Psoas muscle (tissue), 8 donors: Measurements from ENCODE around the gene MED12. TPM values are rescaled to one million over a fixed set of nuclear protein-coding genes. Genes with fewer than 3 reads are reported as not detected.

Source experiments
- ATAC-seq, 4 donors: fragments of 200-7000 bp; cut with Tn5 transposase; one replicate each; pipeline ENCODE4 v1.9.1; 2020; ENCODE audit warnings: moderate library complexity in 3 of 4, mild to moderate bottlenecking in 2 of 4
- DNase-seq, 2 donors: peaks; one replicate each; pipeline ENCODE4 v3.0.0-alpha.2; 2020
- H3K27ac ChIP-seq: fragments of 200-600 bp; one replicate; pipeline ENCODE4 v1.8.0; 2022
- H3K27me3 ChIP-seq, 3 donors: fragments of 200-600 bp in 1 of 3; one replicate each; pipeline versions ENCODE4 v1.6.1 to v1.8.0; 2013 to 2022; ENCODE audit warnings: low read length in 2 of 3, mild to moderate bottlenecking in 2 of 3, moderate library complexity in 1 of 3; ENCODE audit not compliant: insufficient read depth in 3 of 3
- H3K36me3 ChIP-seq, 2 donors: fragments of 200-600 bp in 1 of 2; one replicate each; pipeline versions ENCODE4 v1.6.1 to v1.8.0; 2013 to 2022; ENCODE audit warnings: low read depth in 1 of 2, mild to moderate bottlenecking in 1 of 2, moderate library complexity in 1 of 2; ENCODE audit not compliant: insufficient read depth in 1 of 2
- H3K4me1 ChIP-seq: fragments of 200-600 bp; one replicate; pipeline ENCODE4 v1.8.0; 2022
- H3K4me3 ChIP-seq: fragments of 200-600 bp; one replicate; pipeline ENCODE4 v1.8.0; 2022; ENCODE audit warnings: mild to moderate bottlenecking
- H3K9me3 ChIP-seq: fragments of 200-600 bp; one replicate; pipeline ENCODE4 v1.8.0; 2022
- WGBS, 3 donors: extraction: QIAGEN DNeasy Blood & Tissue Kit; methylation state at CpG; one replicate each; pipeline versions ENCODE4 v1.1.6 to v1.1.7; 2013; 5-methylcytosine and 5-hydroxymethylcytosine counted together
- intact Hi-C, 2 donors: fragments of 100-400 bp; cut with DNase I; formaldehyde crosslinking; loops; one replicate each; pipeline versions ENCODE4 v1.11.0 to v1.14.2; 2022
- polyA plus RNA-seq, 3 donors: library from polyadenylated mRNA; stranded (reverse); fragments of 200-250 nt; gene quantifications; one replicate each; pipeline ENCODE4 v1.2.3, GENCODE V29; 2013
- total RNA-seq, 4 donors: library from RNA; stranded (reverse); fragmentation: NEBNext Ultra II Directional in 2 of 4; extraction: Animal tissue kit (Norgen Biotek cat#: 25700) in 2 of 4; gene quantifications; one replicate each; pipeline versions ENCODE4 v1.2.1 to v1.2.4, GENCODE V29; 2021 to 2023
- TF ChIP-seq, protein P1 (sequence below): fragments of 200-600 bp; IDR thresholded peaks from one replicate; pipeline ENCODE4 v1.8.0; 2022; ENCODE audit warnings: antibody characterized with exemption
- donor health status: healthy with polysubstance abuse.
- donor health status: DM: no; HTN: no; CAD: no; lungs with moderate emphysema.
- donor health status: Bipolar disorder and iron deficiency.
- donor health status: healthy.
- donor health status: DM: yes; HTN: yes; CAD: no.
- donor health status: DM: no; HTN: no; CAD: no.
- donor health status: DM: no; HTN: no; CAD: no.
- donor health status: DM: yes; HTN: yes; CAD: no.

MED12 gene
- total and polyA plus RNA-seq, 7 donors = 7.1 to 24.8 (median 20.7) TPM

DNA sequence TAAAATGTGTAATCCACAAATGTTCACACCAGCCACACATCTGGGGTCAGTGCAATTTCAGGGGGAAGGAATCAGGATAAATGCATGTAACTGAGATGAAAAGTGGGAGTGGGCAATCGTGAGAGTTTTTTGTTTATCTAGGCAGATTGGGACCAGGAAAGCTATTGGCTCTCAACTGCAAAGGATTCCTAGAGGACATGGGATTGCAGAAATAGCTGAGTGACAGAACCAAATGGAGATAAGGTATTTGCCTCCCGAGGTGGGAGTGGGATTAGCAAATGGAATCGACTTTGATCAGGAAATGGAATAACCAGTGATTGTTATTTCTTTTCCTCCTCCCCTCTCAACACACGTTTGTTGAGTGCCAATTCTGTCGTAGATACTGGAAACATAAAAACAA, 65.7 kb downstream of the MED12 start:
- intact Hi-C loops = loop anchor here in 1 of 2 donors (5.0 to 10.0 kb wide), 2 partner anchors 181 to 417 kb away; partner anchors contain the start of gene TAF1
- ATAC-seq (no peak), DNase-seq (no peak)
- H3K27ac ChIP-seq = no peak overlapping the region
- WGBS, 3 donors = 40 to 47% (median 43%) methylated on average over 5 of the region's 5 CpGs
- no peaks in the 10 kb centered on the region for H3K4me1 ChIP-seq
- no peaks in the 10 kb centered on the region for H3K36me3 ChIP-seq
- TF ChIP-seq, protein P1, sequence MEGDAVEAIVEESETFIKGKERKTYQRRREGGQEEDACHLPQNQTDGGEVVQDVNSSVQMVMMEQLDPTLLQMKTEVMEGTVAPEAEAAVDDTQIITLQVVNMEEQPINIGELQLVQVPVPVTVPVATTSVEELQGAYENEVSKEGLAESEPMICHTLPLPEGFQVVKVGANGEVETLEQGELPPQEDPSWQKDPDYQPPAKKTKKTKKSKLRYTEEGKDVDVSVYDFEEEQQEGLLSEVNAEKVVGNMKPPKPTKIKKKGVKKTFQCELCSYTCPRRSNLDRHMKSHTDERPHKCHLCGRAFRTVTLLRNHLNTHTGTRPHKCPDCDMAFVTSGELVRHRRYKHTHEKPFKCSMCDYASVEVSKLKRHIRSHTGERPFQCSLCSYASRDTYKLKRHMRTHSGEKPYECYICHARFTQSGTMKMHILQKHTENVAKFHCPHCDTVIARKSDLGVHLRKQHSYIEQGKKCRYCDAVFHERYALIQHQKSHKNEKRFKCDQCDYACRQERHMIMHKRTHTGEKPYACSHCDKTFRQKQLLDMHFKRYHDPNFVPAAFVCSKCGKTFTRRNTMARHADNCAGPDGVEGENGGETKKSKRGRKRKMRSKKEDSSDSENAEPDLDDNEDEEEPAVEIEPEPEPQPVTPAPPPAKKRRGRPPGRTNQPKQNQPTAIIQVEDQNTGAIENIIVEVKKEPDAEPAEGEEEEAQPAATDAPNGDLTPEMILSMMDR = no peak
- H3K9me3 ChIP-seq = no peaks in the 10 kb centered on the region
- H3K4me3 ChIP-seq = no peak overlapping the region
- no peaks in the 10 kb centered on the region for H3K27me3 ChIP-seq

DNA sequence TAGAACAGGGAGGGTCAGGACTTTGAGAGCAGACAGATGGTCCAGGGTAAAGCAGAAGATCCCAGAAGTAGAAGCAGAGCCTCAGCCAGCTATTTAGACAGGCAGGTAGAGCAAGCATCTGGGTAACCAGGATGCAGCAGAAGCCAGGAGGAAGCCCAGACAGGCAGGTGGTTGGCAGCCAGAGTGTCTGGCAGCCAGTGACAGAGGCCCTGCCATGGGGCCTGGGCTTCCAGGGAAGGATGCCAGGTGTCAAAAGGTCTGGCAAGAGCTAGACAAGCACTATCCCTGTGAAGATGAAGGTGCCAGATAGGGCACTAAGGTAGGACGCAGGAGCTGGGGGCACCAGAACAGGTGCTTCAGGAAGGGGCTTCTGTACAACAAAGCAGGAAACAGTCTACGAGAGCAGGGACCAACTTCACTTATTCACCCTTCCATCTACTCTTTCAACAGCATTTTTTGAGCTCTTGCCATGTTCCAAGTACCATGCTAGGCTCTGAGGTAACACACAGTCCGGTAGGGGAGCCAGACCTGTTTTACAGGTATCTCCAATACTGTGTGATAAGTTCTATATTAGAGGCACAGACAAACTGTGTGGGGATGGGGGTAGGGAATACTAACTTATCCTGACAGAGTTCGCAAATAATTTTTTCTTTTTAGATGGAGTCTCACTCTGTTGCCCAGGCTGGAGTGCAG, 66.6 kb downstream of the MED12 start:
- no peaks in the 10 kb centered on the region for H3K4me1 ChIP-seq
- DNase-seq (no peak), ATAC-seq (no peak)
- no peaks in the 10 kb centered on the region for H3K9me3 ChIP-seq
- H3K27ac ChIP-seq = no peak overlapping the region
- TF ChIP-seq, protein P1 = no peak
- no peak overlapping the region for H3K4me3 ChIP-seq
- H3K36me3 ChIP-seq = no peaks in the 10 kb centered on the region
- no peaks in the 10 kb centered on the region for H3K27me3 ChIP-seq
- intact Hi-C loops = loop anchor here in 1 of 2 donors (5.0 to 10.0 kb wide), 2 partner anchors 180 to 418 kb away; partner anchors contain the start of gene TAF1
- 51 to 66% (median 55%) methylated on average over 4 of the region's 4 CpGs for WGBS, 3 donors

DNA sequence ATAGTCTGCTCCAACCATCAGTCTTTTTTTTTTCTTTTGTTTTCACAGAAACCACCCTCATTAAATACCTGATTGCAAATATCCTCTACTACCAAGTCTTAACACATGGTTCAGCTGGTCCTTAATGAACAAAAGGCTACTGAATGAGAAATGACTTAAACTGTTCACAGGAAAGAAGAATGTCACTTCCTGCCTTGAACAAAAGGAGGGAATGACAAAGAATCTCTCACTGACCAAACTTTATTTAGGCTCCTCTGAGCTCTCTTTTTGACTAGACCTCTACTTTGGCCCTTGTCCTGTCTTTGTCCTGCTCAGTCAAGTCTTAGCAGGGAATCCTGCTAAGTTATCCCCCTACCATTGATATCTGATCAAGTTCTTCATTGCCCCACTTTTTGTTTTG, 72.9 kb downstream of the MED12 start:
- no peaks in the 10 kb centered on the region for H3K36me3 ChIP-seq
- intact Hi-C loops = no loop called here
- TF ChIP-seq, protein P1 = no peak

More for the DNA sequence above, 72.9 kb downstream of the MED12 start:
- no peak overlapping the region for H3K4me3 ChIP-seq
- ATAC-seq (no peak), DNase-seq (no peak)
- no peaks in the 10 kb centered on the region for H3K27me3 ChIP-seq
- H3K27ac ChIP-seq = no peak overlapping the region
- no peaks in the 10 kb centered on the region for H3K9me3 ChIP-seq
- no peaks in the 10 kb centered on the region for H3K4me1 ChIP-seq

Other genes starting within 250 kb of the MED12 start
- gene TEX11, start 209.9 kb upstream of the MED12 start, total RNA-seq = not detected
- gene TEX11, start 209.9 kb upstream of the MED12 start, polyA plus RNA-seq = not detected
- gene SLC7A3, start 187.5 kb upstream of the MED12 start, total RNA-seq = not detected
- not detected for gene SLC7A3, start 187.5 kb upstream of the MED12 start, polyA plus RNA-seq
- gene SNX12, start 50.3 kb upstream of the MED12 start, total RNA-seq = 10 to 100 TPM; 28.0 to 55.6 (median 39.1) TPM
- gene SNX12, start 50.3 kb upstream of the MED12 start, polyA plus RNA-seq = 10 to 100 TPM; 28.0 to 46.9 (median 28.3) TPM
- 10 to 100 TPM; 55.1 to 80.7 (median 63.5) TPM for gene FOXO4, start 22.7 kb upstream of the MED12 start, total RNA-seq
- 10 to 100 TPM; 14.6 to 56.5 (median 31.7) TPM for gene FOXO4, start 22.7 kb upstream of the MED12 start, polyA plus RNA-seq
- not detected for gene CXorf65, start 11.9 kb upstream of the MED12 start, total RNA-seq
- not detected for gene CXorf65, start 11.9 kb upstream of the MED12 start, polyA plus RNA-seq
- 1 to 10 TPM in 3 of 4 donors, under 1 TPM in 1; 0.93 to 1.5 (median 1.2) TPM for gene IL2RG, start 7.0 kb upstream of the MED12 start, total RNA-seq
- gene IL2RG, start 7.0 kb upstream of the MED12 start, polyA plus RNA-seq = 1 to 10 TPM; 1.2 to 2.8 (median 1.6) TPM
- gene NLGN3, start 26.2 kb downstream of the MED12 start, total RNA-seq = under 1 TPM; 0.07 to 0.32 (median 0.15) TPM
- gene NLGN3, start 26.2 kb downstream of the MED12 start, polyA plus RNA-seq = under 1 TPM; 0.04 to 0.10 (median 0.08) TPM
- gene GJB1, start 104.6 kb downstream of the MED12 start, total RNA-seq = not detected
- under 1 TPM in 2 of 3 donors, not detected in 1; 0.05 TPM for gene GJB1, start 104.6 kb downstream of the MED12 start, polyA plus RNA-seq
- 10 to 100 TPM in 1 of 4 donors, 1 to 10 TPM in 3; 6.3 to 10.6 (median 7.2) TPM for gene ZMYM3, start 135.5 kb downstream of the MED12 start, total RNA-seq
- gene ZMYM3, start 135.5 kb downstream of the MED12 start, polyA plus RNA-seq = 1 to 10 TPM; 2.5 to 4.0 (median 3.0) TPM
- 100 to 1,000 TPM; 106 to 119 (median 110) TPM for gene NONO, start 165.0 kb downstream of the MED12 start, total RNA-seq
- gene NONO, start 165.0 kb downstream of the MED12 start, polyA plus RNA-seq = 10 to 100 TPM; 57.9 to 97.7 (median 91.6) TPM
- 10 to 100 TPM in 3 of 4 donors, 1 to 10 TPM in 1; 7.8 to 35.2 (median 16.7) TPM for gene ITGB1BP2, start 183.2 kb downstream of the MED12 start, total RNA-seq
- gene ITGB1BP2, start 183.2 kb downstream of the MED12 start, polyA plus RNA-seq = 10 to 100 TPM in 2 of 3 donors, 1 to 10 TPM in 1; 4.4 to 26.8 (median 13.8) TPM
- gene TAF1, start 247.8 kb downstream of the MED12 start, total RNA-seq = 10 to 100 TPM; 22.3 to 25.6 (median 24.4) TPM
- 10 to 100 TPM in 1 of 3 donors, 1 to 10 TPM in 2; 5.5 to 10.6 (median 6.4) TPM for gene TAF1, start 247.8 kb downstream of the MED12 start, polyA plus RNA-seq